Renal cortex interstitium (tissue), 11 donors: ENCODE data around the gene TIAL1. TPM values are rescaled to one million over a fixed set of nuclear protein-coding genes. Genes with fewer than 3 reads are reported as not detected.
"Not testable (repeated sequence)": the region's sequence is repeated elsewhere in the genome, so short reads cannot be mapped to it uniquely, and the experiment has no call there.

ENCODE experiments used
- DNase-seq, 11 donors: peaks; one replicate each; pipeline ENCODE4 v3.0.0-alpha.2; 2013; ENCODE audit warnings: low read depth in 9 of 11, low spot score in 4 of 11; ENCODE audit errors: extremely low read depth in 1 of 11
- polyA plus RNA-seq, 3 donors: library from polyadenylated mRNA; unstranded; fragments of 120-200 nt; gene quantifications; one replicate each; pipeline ENCODE4 v1.2.1, GENCODE V29; 2013; ENCODE audit not compliant: insufficient read length in 3 of 3

TIAL1 gene
- polyA plus RNA-seq, 3 donors: 145 to 201 (median 178) TPM

GRCh38 chr10:119575991-119576390, 20.8 kb downstream of the TIAL1 start:
- no peak for DNase-seq

DNA sequence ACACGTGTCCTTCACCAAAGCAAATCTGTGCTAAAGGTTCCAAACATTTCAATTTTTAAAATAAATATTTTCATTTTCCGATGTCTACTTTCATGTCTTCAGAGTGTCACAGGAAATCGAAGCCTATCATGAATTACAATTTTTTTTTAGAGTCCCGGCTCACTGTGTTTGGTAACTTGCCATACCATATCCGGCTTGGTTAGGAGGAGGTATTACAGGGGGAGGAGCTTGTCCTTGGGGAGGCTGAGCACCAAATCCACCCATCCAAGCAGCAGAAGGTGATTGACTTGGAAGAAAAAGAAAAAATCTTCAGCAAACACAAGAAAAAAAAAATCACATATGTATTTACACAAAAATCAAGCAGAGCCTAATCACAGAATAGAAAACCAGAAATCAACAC, 21.3 kb downstream of the TIAL1 start:
- DNase-seq: no peak

DNA sequence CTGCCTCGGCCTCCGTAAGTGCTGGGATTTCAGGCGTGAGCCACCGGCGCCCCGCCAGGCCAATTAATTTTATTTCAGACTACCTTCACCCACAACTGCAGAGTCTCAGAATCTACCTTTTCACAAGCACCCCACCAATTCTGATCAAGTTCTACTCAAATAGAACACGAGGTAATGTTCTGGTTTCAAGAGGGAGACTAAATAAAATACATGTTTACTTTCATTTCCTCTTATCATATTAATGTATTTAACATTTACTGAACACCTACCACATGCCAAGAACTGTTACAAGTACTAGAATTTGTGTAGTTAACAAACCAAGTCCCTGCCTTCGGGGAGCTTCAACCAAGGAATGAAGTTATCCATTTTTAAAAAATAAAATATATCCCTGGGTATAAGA, 28.8 kb downstream of the TIAL1 start:
- no peak for DNase-seq

DNA sequence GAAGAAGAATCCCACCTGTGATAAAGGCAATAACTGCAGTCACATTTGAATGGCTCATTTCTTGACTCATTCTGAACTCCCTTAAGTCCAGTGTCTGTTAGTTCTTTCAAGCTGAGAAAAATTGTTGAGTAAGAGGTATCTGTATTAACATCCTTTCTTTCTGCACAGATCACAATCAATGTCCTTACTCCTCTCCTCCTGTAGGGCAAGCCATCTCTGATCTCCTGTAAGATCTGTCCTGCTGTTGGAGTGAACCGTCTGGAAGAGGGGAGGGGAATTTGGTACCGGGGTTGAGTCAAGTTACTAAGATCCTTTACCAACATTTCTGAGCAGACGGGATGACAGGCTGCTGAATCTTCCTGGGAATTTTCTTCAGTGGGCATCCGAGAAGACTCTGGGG, 34.7 kb downstream of the TIAL1 start:
- no peak for DNase-seq

- DNase-seq: not testable (repeated sequence)
These were observed 37.3 kb downstream of the TIAL1 start for GRCh38 chr10:119559511-119559910.

DNA sequence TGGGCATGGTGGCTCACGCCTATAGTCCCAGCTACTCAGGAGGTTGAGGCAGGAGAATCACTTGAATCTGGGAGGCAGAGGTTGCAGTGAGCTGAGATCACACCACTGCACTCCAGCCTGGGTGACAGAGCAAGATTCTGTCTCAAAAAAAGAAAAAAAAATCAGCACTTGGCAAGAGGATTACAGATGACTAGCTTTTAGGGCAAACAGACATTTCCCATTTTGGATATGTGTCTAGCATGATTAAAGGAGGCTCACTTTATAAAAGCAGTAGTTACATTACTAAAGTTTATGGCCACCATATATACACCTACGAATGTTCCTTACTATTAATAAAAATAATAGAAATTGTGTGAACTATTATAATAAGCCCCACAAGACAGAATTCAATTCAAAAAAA, 40.7 kb downstream of the TIAL1 start:
- not testable (repeated sequence) for DNase-seq

DNA sequence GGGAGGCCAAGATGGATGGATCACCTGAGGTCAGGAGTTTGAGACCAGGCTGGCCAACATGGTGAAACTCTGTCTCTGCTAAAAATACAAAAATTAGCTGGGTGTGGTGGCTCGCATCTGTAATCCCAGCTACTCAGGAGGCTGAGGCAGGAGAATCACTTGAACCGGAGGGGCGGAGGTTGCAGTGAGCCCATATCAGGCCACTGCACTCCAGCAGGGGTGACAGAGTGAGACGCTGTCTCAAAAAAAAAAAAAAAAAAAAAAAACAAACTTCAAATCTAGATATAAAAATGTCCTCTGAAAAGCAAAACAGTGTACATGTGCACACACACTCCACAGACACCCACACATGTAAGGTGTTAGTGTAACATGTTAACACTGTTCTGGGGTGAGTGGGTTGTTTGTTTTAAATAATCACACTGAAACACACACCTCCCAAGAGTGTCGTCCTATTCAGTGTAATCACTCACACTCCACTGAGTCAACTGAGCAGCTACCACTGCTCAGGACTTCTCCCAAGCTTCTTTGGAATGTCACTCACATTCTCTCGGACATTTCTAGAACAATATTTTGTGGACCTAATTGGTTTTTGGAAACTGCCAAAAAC, 41.5 kb downstream of the TIAL1 start:
- DNase-seq: no peak

DNA sequence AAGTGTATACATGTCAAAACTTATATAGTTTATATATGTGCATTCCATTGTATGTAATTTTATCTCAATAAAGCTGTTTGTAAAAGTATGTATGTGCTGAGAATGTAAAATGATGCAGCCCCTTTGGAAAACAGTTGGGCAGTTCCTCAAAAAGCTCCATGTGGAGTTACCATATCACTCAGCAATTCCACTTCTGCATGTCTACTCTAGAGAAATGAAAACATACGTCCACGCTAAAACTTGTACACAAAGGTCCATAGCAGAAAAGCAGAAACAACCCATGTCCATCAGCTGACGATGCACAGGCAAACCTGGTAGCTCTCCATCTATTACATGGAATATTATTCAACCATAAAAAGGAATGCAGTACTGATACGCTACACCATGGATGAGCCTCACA, 45.9 kb downstream of the TIAL1 start:
- no peak for DNase-seq

GRCh38 chr10:119549247-119549999, 47.3 kb downstream of the TIAL1 start:
- DNase-seq: no peak

DNA sequence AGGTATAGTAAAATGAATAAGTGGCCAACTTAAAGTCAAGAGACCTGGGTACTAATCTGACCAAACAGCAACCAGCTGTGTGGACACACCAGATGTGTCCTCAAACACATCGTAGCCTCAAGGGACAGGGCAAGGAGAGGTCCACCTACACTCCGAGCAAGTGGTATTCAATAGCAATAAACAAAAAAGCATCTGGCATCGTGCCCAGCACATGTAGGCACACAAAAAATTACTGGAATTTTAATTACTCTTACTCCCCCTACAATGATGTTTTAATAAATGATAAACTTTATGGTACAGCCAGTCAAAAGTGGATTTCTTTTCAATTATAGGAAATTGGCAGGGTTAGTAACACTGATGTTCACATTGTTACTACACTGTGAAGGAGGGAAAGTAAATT, 50.8 kb downstream of the TIAL1 start:
- peak in 2 of 11 donors; percentile 19 to 56 for DNase-seq

GRCh38 chr10:119545310-119545709, 51.5 kb downstream of the TIAL1 start:
- DNase-seq: no peak

DNA sequence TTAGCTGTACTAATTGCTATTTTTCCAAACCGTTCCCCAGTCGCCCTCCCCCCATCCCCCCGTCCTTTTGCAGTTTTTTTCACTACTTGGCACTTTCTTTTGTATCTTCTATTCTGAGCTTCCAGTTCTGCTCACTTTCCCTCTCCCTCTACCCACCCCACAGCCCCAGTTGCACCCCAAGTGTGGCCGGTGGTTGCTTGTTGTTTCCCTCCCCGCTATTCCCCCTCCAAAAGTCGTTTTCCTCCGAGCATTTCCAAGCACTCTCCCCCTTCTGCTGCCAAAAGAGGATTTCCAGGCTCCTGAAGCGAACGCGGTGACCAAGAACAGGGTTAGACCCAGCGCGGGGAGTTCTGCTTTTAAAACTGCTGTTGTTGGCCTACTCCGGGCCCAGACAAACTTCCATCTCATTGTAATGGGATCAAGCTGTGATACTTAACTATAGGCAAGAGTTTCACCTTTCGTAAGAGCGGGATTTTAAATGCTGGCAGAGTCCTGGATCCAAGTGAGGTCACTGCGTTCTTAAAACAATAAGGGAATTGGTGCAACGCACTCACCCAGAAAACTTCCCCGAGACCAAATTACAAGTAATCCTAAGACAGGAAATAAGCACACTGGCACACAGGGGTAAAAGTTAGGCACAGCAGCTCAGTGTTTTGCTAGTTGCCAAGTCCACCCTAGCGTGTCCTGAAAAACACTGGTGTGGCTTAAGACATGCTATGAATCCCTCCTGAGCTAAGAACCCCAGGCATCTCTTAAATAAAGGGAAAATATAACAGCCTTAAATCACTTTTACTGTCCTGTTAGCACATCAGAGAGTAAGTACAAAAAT, 52.7 kb downstream of the TIAL1 start:
- peak in 6 of 11 donors; percentile 29 to 62 (median 42) for DNase-seq

GRCh38 chr10:119542988-119543813, 53.6 kb downstream of the TIAL1 start:
- peak in 4 of 11 donors; percentile 23 to 40 (median 33) for DNase-seq

DNA sequence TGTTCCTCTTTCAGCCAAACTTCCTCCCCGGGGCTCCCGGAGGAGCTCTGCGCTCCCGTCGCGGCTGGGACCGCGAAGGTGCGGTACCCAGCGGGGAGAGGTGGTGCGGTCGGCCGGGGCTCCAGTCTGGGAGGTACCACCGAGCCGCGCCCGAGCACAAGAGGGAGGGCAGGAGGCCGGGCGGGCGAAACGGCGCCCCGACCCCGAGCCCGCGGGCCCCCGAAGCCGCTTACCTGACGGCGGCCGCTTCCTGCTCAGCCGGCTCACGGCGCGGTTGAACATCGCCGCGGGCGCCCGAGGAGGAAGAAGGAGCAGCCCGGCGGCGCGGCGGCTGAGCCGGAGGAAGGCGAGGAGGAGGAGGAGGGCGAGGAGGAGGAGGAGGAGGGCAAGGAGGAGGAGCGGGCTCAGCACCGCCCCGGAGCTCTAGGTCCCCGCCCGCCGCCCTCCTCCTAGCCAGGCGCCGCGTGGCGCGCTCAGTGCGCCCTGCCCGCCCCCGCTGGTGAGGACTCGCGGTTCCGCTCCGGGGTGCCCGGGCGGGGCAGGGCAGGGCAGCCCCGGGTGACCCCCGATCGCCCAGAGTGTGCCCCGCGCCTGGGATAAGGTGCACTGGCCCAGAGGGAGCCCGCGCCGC, 54.3 kb downstream of the TIAL1 start, which contains the start of gene RGS10:
Gene RGS10, minus strand, starts transcription at position 363 of the 631 bp plus-strand sequence. Its CDS starts 81 bp downstream, at position 282.
- peak in 7 of 11 donors; percentile 29 to 53 (median 38) for DNase-seq

DNA sequence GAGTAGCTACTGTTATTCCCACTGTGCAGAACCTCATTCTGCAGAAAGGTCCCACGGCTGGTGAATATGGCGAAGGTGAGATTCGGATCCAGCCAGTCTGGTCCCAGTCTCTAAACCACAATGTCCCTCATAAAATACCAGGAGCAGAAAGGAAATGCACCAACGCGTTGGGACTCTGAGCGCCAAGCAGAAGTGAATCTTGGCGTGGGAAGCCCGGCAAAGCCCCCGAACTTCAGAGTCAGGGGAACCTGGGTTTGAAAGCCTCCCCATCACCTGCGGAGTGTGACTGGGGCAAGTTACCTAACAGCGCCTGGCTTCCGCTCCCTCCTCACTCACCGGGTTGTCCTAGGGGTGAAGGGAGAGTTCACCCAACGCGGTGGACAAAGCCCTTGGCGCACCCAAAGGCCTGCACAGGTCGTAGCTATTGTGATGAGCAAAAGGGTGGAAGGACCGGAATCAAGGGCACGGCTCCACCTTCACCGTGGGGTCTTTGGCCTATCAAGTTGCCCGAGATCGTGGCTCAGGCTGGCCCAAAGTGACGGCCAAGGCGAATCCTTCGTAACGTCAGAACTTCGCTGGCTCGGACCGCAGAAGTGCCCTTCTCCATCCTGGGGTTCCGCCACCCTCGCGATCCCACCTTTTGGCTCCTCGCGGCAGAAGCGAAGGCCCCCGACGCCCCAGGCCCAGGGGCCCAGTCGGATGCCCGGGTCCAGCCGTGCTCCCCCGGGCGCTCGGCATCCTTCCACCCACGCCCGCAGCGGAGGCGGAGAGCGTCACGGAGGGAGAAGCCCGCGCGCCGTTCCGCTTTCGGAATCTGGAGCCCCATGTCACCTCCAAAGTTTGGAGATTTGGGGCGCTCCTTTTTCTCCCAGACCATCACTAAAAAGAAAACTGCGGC, 55.1 kb downstream of the TIAL1 start:
- no peak for DNase-seq

DNA sequence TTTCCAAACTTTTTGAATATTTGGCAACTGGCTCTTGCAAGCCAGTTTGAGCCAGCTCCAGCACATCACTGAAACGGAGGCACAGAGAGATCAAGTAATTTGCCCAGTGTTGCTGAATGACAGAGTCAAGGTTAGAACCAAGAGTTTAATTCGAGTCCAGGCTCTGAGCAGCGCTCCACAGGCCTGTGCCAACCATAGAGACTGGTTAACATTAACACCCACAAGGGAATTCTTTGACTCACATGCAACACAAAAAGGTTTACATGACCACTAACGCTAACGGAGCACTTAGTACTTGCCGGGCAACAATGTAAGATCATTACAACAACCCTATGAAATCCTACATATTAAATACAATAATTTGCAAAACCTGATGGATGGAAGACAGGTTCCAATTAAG, 55.7 kb downstream of the TIAL1 start:
- no peak for DNase-seq

DNA sequence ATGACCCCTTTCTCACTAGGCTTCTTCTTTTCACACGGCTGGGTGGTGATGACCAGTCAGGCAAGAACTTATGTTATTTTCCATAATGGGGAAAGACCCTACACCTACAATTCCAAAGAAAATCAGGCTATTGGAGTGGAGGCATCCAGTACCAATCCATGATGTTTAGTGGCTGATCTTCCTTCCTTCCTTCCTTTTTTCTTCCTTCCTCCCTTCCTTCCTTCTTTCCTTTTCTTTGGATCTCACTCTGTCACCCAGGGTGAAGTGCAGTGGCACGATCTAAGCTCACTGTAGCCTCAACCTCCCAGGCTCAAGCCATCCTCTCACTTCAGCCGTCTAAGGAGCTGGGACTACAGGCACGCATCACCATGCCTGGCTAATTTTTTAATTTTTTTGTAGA, 56.7 kb downstream of the TIAL1 start:
- no peak for DNase-seq
